DMS114 treated with DMSO at 0.1 percent for 48 hours (cell line): Measurements from ENCODE around the gene GLIPR2.

Experiments used
- DNase-seq: peaks from one replicate; lab custom pipeline; 2025; ENCODE audit not compliant: unreplicated experiment; lab: John Stamatoyannopoulos, UW

Gene GLIPR2

DNA sequence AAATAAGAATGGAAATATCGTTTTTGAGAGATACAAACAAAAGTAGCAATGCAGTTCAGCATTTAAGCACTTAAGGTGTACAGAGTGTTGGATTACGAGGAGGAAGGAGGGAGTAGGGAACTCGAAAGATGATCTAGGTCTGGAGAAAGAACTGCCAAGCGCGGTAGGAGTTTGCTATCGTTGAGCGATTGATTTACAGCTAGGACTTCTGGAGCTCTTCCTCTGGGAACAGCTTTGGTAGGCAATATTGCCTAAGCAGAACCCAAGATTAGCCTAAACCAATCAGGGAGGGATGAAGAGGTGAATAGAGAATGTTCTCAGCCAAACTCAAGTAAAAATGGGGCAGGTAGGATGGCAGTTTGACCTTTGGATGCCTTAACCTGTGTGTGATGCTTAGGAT lies 55.2 kb downstream of the GLIPR2 start:
- no peak for DNase-seq

DNA sequence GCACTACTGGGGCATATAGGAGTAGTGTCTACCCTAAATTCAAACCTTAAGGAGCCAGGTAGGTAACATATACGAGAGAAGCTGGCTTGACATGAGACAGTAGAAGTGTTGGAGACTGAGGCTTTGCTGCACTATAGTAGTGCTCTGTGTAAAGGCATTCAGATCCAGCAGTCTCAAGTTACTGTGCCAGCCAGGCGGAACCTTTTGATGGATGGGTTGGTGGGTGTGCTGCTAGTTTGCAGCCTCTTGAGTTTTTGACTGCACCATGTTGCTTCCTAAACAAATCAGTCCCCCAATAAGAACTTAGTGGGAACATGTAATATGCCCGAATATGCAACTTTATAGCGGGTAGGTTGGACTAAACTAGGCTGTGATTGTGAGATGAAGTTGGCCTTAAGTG lies 55.7 kb downstream of the GLIPR2 start:
- no peak for DNase-seq

GRCh38 chr9:36193023-36193422 lies 56.5 kb downstream of the GLIPR2 start:
- DNase-seq, result no peak

- no peak for DNase-seq
Measured at GRCh38 chr9:36194326-36195000, 57.9 kb downstream of the GLIPR2 start.

GRCh38 chr9:36204906-36205547 lies 68.5 kb downstream of the GLIPR2 start:
- no peak for DNase-seq

DNA sequence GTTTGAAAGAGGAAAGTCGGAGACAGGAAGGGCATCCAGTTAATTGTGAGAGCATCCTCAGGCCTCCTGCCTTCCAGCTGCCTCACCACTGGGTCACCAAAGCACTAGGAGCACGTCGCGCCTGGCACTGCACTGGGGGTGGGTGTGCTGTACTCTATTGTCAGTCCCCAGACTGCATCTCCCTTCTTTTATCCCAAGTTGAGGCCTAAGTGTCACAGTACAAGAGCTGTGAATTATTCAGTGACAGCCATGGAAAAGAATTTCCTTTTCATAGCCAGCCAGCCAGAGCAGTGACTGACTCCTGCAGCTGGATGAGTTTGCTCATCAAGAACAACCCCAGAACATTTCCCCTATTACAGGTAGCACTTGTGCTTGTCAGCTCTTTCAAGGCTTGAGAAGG lies 70.5 kb downstream of the GLIPR2 start:
- no peak for DNase-seq

GRCh38 chr9:36207546-36208012 lies 71.0 kb downstream of the GLIPR2 start:
- DNase-seq, result no peak

DNA sequence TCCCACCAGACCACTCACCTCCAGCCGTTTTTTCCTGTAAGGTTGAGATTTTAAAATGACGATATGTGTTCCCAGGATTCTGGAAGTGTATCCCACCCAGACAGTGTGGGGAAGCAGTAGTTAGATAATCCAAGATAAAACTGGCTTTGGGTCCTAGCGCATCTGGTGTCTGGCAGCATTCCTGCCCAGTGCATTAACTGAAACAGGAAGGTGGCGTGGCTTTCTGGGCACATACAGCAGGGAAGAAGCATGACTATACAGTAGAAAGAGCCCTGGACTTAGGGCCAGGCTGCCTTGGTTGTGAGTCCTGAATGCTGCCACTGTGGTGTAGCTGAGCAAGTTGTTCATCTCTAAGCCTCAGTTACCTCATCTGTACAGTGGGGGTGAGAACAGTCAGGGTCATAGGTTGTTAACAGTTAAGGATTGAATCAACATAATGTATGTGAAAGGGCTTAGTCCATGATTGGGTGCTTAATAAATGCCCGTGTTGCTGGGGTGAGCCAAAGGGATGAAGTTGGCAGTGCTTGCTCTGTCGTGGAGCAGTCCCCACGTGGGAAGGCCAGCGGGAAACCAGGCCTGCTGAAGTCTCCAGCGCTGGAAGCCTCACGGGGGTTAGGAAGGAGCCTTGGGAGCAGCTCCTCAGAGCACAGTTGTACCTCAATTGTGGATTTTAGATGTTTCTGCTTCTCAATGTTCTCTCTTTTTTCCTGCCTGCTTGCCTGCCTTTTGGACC lies 72.2 kb downstream of the GLIPR2 start:
- no peak for DNase-seq

- no peak for DNase-seq
Measured at GRCh38 chr9:36210722-36211121, 74.2 kb downstream of the GLIPR2 start.

DNA sequence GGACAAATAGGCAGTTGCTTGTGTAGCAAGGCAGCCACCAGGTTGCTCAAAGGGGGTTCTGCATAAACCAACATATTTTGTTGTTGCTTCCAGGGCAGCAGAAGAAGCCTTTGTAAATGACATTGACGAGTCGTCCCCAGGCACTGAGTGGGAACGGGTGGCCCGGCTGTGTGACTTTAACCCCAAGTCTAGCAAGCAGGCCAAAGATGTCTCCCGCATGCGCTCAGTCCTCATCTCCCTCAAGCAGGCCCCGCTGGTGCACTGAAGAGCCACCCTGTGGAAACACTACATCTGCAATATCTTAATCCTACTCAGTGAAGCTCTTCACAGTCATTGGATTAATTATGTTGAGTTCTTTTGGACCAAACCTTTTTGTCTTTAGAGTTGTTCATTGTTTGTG lies 75.0 kb downstream of the GLIPR2 start:
- no peak for DNase-seq

DNA sequence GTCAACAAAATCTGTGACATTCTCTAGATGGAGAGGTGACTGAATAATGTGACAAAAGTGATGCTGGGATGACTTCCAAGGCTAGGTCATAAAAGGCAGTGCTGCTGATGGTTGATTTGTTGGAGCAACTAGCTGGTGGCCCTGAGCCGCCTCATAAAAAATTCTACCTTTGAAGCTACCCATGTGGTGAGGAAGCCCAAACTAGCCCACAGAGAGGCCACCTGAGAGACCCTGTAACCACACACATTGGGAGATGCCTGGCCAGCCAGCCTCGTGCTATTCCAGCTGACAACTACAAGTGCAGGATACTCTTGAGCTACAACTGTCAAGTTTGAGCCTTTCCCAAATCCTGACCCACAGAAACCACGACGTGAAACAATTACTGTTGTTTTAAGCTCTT lies 76.9 kb downstream of the GLIPR2 start:
- no peak for DNase-seq
